Caco-2 (cell line): ENCODE measurements around the gene NFKBIL1. TPM values are rescaled to one million over a fixed set of nuclear protein-coding genes. Genes with fewer than 3 reads are reported as not detected.
A peak's percentile ranks its signal among the peaks of the same experiment; 100 is the strongest.

Experiments used
- BruUV-seq: library from RNA; stranded (reverse); fragments of 400-500 nt; replicated peaks from 2 replicates; lab custom pipeline; 2021; lab: Mats Ljungman, UMichigan
- CTCF ChIA-PET: fragments of 300-600 bp; sonication (Branson Sonifier 250); formaldehyde crosslinking; loops from one replicate; lab custom pipeline; 2022; ENCODE audit warnings: antibody characterized with exemption; lab: Charles Lee
- POLR2A ChIA-PET: fragments of 300-600 bp; sonication (Branson Sonifier 250); formaldehyde crosslinking; loops from one replicate; lab custom pipeline; 2022; ENCODE audit warnings: antibody characterized with exemption; lab: Charles Lee
- DNase-seq, 2 experiments: peaks; one replicate each; pipeline versions ENCODE4 v3.0.0 to v3.0.0-alpha.2; 2020 to 2022
- H3K27me3 ChIP-seq: replicated peaks from 2 replicates; pipeline ENCODE4 v1.6.0; 2011; ENCODE audit warnings: low read length; ENCODE audit not compliant: control insufficient read depth, insufficient read depth
- H3K36me3 ChIP-seq: 2 replicates; pipeline ENCODE4 v1.5.1; 2011; ENCODE audit warnings: low read length; ENCODE audit not compliant: control insufficient read depth, insufficient read depth
- H3K4me1 ChIP-seq: fragments of 250-450 bp; sonication (Bioruptor Pico); 2 replicates; pipeline ENCODE4 v1.5.1; 2020; ENCODE audit warnings: mild to moderate bottlenecking
- H3K4me3 ChIP-seq: 2 replicates; pipeline ENCODE4 v1.5.1; 2011; ENCODE audit warnings: low read depth, mild to moderate bottlenecking, control low read depth, low read length
- H3K9me3 ChIP-seq: fragments of 250-450 bp; sonication (Bioruptor Pico); 2 replicates; pipeline ENCODE4 v1.5.1; 2020; ENCODE audit warnings: mild to moderate bottlenecking, moderate library complexity
- H3K27ac Mint-ChIP-seq: one replicate; pipeline ENCODE4 v1.8.0; 2022; ENCODE audit warnings: mixed read lengths; ENCODE audit not compliant: unreplicated experiment
- H3K27me3 Mint-ChIP-seq: one replicate; pipeline ENCODE4 v1.8.0; 2022; ENCODE audit warnings: mixed read lengths; ENCODE audit not compliant: insufficient read depth, unreplicated experiment
- H3K36me3 Mint-ChIP-seq: one replicate; pipeline ENCODE4 v1.8.0; 2022; ENCODE audit warnings: mild to moderate bottlenecking, mixed read lengths; ENCODE audit not compliant: insufficient read depth, unreplicated experiment
- H3K4me1 Mint-ChIP-seq: one replicate; pipeline ENCODE4 v1.8.0; 2022; ENCODE audit warnings: low read depth, mixed read lengths; ENCODE audit not compliant: unreplicated experiment
- H3K4me3 Mint-ChIP-seq: one replicate; pipeline ENCODE4 v1.8.0; 2022; ENCODE audit warnings: mild to moderate bottlenecking, moderate library complexity, mixed read lengths; ENCODE audit not compliant: unreplicated experiment
- H3K9me3 Mint-ChIP-seq: one replicate; pipeline ENCODE4 v1.8.0; 2022; ENCODE audit warnings: mixed read lengths; ENCODE audit not compliant: unreplicated experiment
- intact Hi-C: fragments of 100-400 bp; cut with micrococcal nuclease; formaldehyde crosslinking; loops from one replicate; pipeline ENCODE4 v1.10.0; 2022; ENCODE audit not compliant: unreplicated experiment
- total RNA-seq: library from RNA; stranded (reverse); gene quantifications from 2 replicates; pipeline ENCODE4 v1.2.3, GENCODE V29; 2022
- TF ChIP-seq, protein P1 (sequence below), 2 experiments: fragments of 200-600 bp in 1 of 2; IDR thresholded peaks; 1 replicate in 1 of 2; 2 replicates in 1 of 2; pipeline versions ENCODE4 v1.5.1 to v1.8.0; 2011 to 2022; ENCODE audit warnings: antibody characterized with exemption in 1 of 2, control low read depth in 1 of 2, inconsistent platforms in 1 of 2, low read depth in 1 of 2, low read length in 1 of 2, mild to moderate bottlenecking in 1 of 2, moderate library complexity in 1 of 2; ENCODE audit not compliant: insufficient read depth in 1 of 2, severe bottlenecking in 1 of 2, unreplicated experiment in 1 of 2

NFKBIL1 gene
- total RNA-seq, 1 experiment from 2014 or later = 14.7 TPM

DNA sequence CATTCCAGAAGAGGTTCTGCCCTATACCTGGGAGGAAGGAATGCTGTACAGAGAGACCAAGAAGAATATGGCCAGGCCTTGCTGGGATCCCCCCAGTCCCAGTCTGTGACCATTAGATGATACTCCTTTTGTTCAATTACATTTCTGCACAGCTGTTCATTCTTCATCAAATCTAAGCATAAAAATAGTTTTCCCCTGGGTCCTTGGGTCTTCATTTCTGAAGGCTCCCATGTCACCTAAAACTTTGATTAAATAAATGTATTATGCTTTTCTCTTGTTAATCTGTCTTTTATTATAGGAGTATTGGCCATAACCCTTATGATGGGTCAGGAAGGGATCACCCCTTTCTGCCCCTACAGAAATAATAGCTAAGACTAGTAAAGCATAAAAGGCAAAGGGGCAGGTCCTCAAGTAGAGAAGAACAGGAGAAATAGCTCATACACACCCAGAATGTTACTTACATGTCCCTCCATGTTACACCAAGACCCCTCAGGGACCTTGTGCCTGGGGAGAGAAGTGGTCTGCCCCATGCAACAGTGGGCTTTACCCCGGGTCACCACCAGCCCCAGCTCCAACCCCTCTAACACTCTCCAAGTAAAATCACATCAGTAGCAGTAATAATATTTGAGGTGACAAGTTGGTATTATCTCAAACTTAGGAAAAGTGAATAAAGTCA lies 22.6 kb downstream of the NFKBIL1 start:
- H3K27me3 ChIP-seq = no peaks in the 10 kb centered on the region
- H3K9me3 ChIP-seq = no peaks in the 10 kb centered on the region
- DNase-seq = no peak
- peaks cover 10% of the 10 kb centered on the region for H3K4me1 ChIP-seq
- ChIA-PET CTCF (interaction anchor here (0.7 kb wide), 1 partner anchor 14 kb away, joined by 4 read pairs; no protein-coding TSS in a partner anchor), POLR2A (no interaction called here)
- TF ChIP-seq, protein P1, sequence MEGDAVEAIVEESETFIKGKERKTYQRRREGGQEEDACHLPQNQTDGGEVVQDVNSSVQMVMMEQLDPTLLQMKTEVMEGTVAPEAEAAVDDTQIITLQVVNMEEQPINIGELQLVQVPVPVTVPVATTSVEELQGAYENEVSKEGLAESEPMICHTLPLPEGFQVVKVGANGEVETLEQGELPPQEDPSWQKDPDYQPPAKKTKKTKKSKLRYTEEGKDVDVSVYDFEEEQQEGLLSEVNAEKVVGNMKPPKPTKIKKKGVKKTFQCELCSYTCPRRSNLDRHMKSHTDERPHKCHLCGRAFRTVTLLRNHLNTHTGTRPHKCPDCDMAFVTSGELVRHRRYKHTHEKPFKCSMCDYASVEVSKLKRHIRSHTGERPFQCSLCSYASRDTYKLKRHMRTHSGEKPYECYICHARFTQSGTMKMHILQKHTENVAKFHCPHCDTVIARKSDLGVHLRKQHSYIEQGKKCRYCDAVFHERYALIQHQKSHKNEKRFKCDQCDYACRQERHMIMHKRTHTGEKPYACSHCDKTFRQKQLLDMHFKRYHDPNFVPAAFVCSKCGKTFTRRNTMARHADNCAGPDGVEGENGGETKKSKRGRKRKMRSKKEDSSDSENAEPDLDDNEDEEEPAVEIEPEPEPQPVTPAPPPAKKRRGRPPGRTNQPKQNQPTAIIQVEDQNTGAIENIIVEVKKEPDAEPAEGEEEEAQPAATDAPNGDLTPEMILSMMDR (IDR thresholded peaks at IDR 0.05; ENCODE audit: insufficient read depth in 1 of 2, low read depth in 1 of 2, low read length in 1 of 2, severe bottlenecking in 1 of 2, unreplicated experiment in 1 of 2) = no peak
- peaks cover 3% of the 10 kb centered on the region for H3K27me3 Mint-ChIP-seq
- no peak overlapping the region for H3K27ac Mint-ChIP-seq
- BruUV-seq = no TSS peak
- H3K36me3 Mint-ChIP-seq = no peaks in the 10 kb centered on the region
- H3K4me3 ChIP-seq = no peak overlapping the region
- no peaks in the 10 kb centered on the region for H3K9me3 Mint-ChIP-seq
- peaks cover 18% of the 10 kb centered on the region for H3K4me1 Mint-ChIP-seq
- no peaks in the 10 kb centered on the region for H3K36me3 ChIP-seq
- intact Hi-C loops = no loop called here
- no peak overlapping the region for H3K4me3 Mint-ChIP-seq

DNA sequence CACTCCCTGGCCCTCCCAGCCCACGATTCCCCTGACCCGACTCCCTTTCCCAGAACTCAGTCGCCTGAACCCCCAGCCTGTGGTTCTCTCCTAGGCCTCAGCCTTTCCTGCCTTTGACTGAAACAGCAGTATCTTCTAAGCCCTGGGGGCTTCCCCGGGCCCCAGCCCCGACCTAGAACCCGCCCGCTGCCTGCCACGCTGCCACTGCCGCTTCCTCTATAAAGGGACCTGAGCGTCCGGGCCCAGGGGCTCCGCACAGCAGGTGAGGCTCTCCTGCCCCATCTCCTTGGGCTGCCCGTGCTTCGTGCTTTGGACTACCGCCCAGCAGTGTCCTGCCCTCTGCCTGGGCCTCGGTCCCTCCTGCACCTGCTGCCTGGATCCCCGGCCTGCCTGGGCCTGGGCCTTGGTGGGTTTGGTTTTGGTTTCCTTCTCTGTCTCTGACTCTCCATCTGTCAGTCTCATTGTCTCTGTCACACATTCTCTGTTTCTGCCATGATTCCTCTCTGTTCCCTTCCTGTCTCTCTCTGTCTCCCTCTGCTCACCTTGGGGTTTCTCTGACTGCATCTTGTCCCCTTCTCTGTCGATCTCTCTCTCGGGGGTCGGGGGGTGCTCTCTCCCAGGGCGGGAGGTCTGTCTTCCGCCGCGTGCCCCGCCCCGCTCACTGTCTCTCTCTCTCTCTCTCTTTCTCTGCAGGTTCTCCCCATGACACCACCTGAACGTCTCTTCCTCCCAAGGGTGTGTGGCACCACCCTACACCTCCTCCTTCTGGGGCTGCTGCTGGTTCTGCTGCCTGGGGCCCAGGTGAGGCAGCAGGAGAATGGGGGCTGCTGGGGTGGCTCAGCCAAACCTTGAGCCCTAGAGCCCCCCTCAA lies 24.9 kb downstream of the NFKBIL1 start, which contains the start of gene LTA:
Gene LTA (plus strand): TSS at position 249 of the 871 bp plus-strand sequence. CDS start 454 bp downstream, at position 703.
- Histone ChIP-seq H3K4me3 (no peak within 1 kb of the TSS), H3K9me3 (no peaks in the 10 kb centered on the region), H3K27me3 (no peaks in the 10 kb centered on the region), H3K36me3 (no peaks in the 10 kb centered on the region), H3K4me1 (peaks cover 10% of the 10 kb centered on the region)
- peak within 1 kb of the TSS; percentile 53 for H3K27ac Mint-ChIP-seq
- TF ChIP-seq, protein P1 (IDR thresholded peaks at IDR 0.05; ENCODE audit: insufficient read depth in 1 of 2, low read depth in 1 of 2, low read length in 1 of 2, severe bottlenecking in 1 of 2, unreplicated experiment in 1 of 2) = no peak
- no TSS peak for BruUV-seq
- H3K4me1 Mint-ChIP-seq = peaks cover 18% of the 10 kb centered on the region
- ChIA-PET POLR2A (no interaction called here), CTCF (no interaction called here)
- intact Hi-C loops = no loop called here
- H3K27me3 Mint-ChIP-seq = peaks cover 3% of the 10 kb centered on the region
- H3K4me3 Mint-ChIP-seq = no peak within 1 kb of the TSS
- no peaks in the 10 kb centered on the region for H3K36me3 Mint-ChIP-seq
- no peaks in the 10 kb centered on the region for H3K9me3 Mint-ChIP-seq
- no peak for DNase-seq
